Panc1 (cell line): ENCODE data around the gene HCN2. TPM values are rescaled to one million over a fixed set of nuclear protein-coding genes. Genes with fewer than 3 reads are reported as not detected.
"Not testable (repeated sequence)": the region's sequence is repeated elsewhere in the genome, so short reads cannot be mapped to it uniquely, and the experiment has no call there.

Experiments used
- ATAC-seq: fragments of 200-7000 bp; cut with Tn5 transposase; 2 replicates; pipeline ENCODE4 v1.9.1; 2020; ENCODE audit warnings: mild to moderate bottlenecking, moderate library complexity
- BruUV-seq: library from RNA; stranded (reverse); fragments of 400-500 nt; replicated peaks from 2 replicates; lab custom pipeline; 2021; lab: Mats Ljungman, UMichigan
- CTCF ChIA-PET: fragments of 300-600 bp; sonication (Branson Sonifier 250); formaldehyde crosslinking; loops from one replicate; lab custom pipeline; 2022; ENCODE audit warnings: antibody characterized with exemption; lab: Charles Lee
- POLR2A ChIA-PET: fragments of 300-600 bp; sonication (Branson Sonifier 250); formaldehyde crosslinking; loops from one replicate; lab custom pipeline; 2022; ENCODE audit warnings: antibody characterized with exemption; lab: Charles Lee
- DNase-seq: peaks from one replicate; pipeline ENCODE4 v3.0.0-alpha.2; 2010; ENCODE audit warnings: low read depth, low spot score
- H3K27ac ChIP-seq: 2 replicates; pipeline ENCODE4 v1.5.1; 2011; ENCODE audit warnings: mild to moderate bottlenecking, low read length, inconsistent platforms
- H3K27me3 ChIP-seq: fragments of 200-500 bp; sonication (Bioruptor generic); 2 replicates; pipeline ENCODE4 v1.6.0; 2014; ENCODE audit warnings: low read length, inconsistent platforms; ENCODE audit not compliant: control insufficient read depth, insufficient read depth
- H3K36me3 ChIP-seq: fragments of 200-500 bp; sonication (Bioruptor generic); 2 replicates; pipeline ENCODE4 v1.5.1; 2014; ENCODE audit warnings: inconsistent platforms, mild to moderate bottlenecking, low read length, moderate library complexity; ENCODE audit not compliant: control insufficient read depth, insufficient read depth
- H3K4me1 ChIP-seq: 2 replicates; pipeline ENCODE4 v1.5.1; 2011; ENCODE audit warnings: inconsistent platforms, mild to moderate bottlenecking, low read length, moderate library complexity; ENCODE audit not compliant: control insufficient read depth, insufficient read depth
- H3K4me3 ChIP-seq, 2 experiments: 2 replicates each; pipeline ENCODE4 v1.5.1; 2011 to 2012; ENCODE audit warnings: low read depth in 2 of 2, low read length in 2 of 2, mild to moderate bottlenecking in 2 of 2, inconsistent platforms in 1 of 2, moderate library complexity in 1 of 2
- H3K9me3 ChIP-seq: fragments of 200-500 bp; sonication (Bioruptor generic); 2 replicates; pipeline ENCODE4 v1.5.1; 2014; ENCODE audit warnings: low read depth, mild to moderate bottlenecking, inconsistent platforms, low read length, moderate library complexity; ENCODE audit not compliant: control insufficient read depth, insufficient read depth
- POLR2AphosphoS5 ChIP-seq: IDR thresholded peaks from 2 replicates; pipeline ENCODE4 v1.6.1; 2012; ENCODE audit warnings: mild to moderate bottlenecking, low read depth, low read length, moderate library complexity
- REST ChIP-seq, 2 experiments: IDR thresholded peaks; 2 replicates each; pipeline ENCODE4 v1.6.1; 2011 to 2012; ENCODE audit warnings: low read depth in 2 of 2, control low read depth in 1 of 2, low read length in 1 of 2, mild to moderate bottlenecking in 1 of 2, moderate library complexity in 1 of 2; ENCODE audit not compliant: insufficient read depth in 1 of 2
- SIN3A ChIP-seq: IDR thresholded peaks from 2 replicates; pipeline ENCODE4 v1.6.1; 2012; ENCODE audit warnings: low read depth, mild to moderate bottlenecking, low read length, moderate library complexity, borderline replicate concordance; ENCODE audit not compliant: insufficient read depth
- TCF7L2 ChIP-seq: IDR thresholded peaks from 2 replicates; pipeline ENCODE4 v1.6.1; 2011; ENCODE audit warnings: mild to moderate bottlenecking, low read depth, low read length, inconsistent platforms
- in situ Hi-C: cut with HindIII; loops from 2 replicates; pipeline ENCODE4 v1.10.0; 2016; ENCODE audit warnings: low sequenced_read_pairs, low pct_unique_long_range_greater_than_20kb
- intact Hi-C: fragments of 100-400 bp; cut with micrococcal nuclease; formaldehyde crosslinking; loops from one replicate; pipeline ENCODE4 v1.10.0; 2022; ENCODE audit not compliant: unreplicated experiment
- total RNA-seq: library from RNA; stranded (reverse); gene quantifications from one replicate; pipeline ENCODE4 v1.2.1, GENCODE V29; 2021; ENCODE audit not compliant: unreplicated experiment
- TF ChIP-seq, protein P1 (sequence below): fragments of 450-650 bp; IDR thresholded peaks from 2 replicates; pipeline ENCODE4 v1.5.1; 2017; ENCODE audit warnings: mild to moderate bottlenecking

HCN2 gene
- total RNA-seq, 1 experiment from 2014 or later, result 15.1 TPM

GRCh38 chr19:603779-604178, 14.1 kb downstream of the HCN2 start:
- intact Hi-C loops, in situ Hi-C loops, ATAC-seq, H3K36me3 ChIP-seq, H3K9me3 ChIP-seq, CTCF ChIA-PET, H3K4me3 ChIP-seq, H3K27ac ChIP-seq, H3K27me3 ChIP-seq, H3K4me1 ChIP-seq, BruUV-seq, POLR2A ChIA-PET, DNase-seq: not testable (repeated sequence)

DNA sequence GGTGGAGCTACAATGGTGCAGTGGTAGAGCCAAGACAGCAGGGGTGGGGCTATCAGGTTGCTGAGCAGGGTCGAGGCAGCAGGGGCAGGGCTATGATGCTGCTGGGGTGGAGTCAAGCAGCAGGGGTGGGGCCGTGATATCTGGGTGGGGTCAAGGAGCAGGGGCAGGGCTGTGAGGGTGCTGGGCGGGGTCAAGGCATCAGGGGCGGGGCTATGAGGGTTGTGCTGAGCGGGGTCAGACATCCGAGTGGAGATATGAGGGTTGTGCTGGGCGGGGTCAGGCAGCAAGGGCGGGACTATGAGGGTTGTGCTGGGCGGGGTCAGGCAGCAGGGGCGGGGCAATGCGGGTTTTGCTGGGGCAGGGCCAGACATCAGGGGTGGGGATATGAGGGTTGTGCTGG, 14.7 kb downstream of the HCN2 start:
- Histone ChIP-seq H3K4me3 (no peak overlapping the region), H3K27ac (no peak overlapping the region), H3K9me3 (no peaks in the 10 kb centered on the region), H3K36me3 (no peaks in the 10 kb centered on the region), H3K4me1 (peaks cover 8% of the 10 kb centered on the region; the same call in 1 of the 2 replicates), H3K27me3 (no peaks in the 10 kb centered on the region)
- CTCF ChIA-PET, result no interaction called here
- DNase-seq (no peak), ATAC-seq (no peak; the same call in 1 of the 2 replicates)
- in situ Hi-C loops (no loop called here), intact Hi-C loops (no loop called here)
- no peak for TF ChIP-seq POLR2AphosphoS5
- no peak for TF ChIP-seq REST (IDR thresholded peaks at IDR 0.05; ENCODE audit: insufficient read depth in 1 of 2, low read depth in 2 of 2, low read length in 1 of 2)
- TF ChIP-seq SIN3A, result no peak
- no peak for TF ChIP-seq TCF7L2
- TF ChIP-seq, protein P1, sequence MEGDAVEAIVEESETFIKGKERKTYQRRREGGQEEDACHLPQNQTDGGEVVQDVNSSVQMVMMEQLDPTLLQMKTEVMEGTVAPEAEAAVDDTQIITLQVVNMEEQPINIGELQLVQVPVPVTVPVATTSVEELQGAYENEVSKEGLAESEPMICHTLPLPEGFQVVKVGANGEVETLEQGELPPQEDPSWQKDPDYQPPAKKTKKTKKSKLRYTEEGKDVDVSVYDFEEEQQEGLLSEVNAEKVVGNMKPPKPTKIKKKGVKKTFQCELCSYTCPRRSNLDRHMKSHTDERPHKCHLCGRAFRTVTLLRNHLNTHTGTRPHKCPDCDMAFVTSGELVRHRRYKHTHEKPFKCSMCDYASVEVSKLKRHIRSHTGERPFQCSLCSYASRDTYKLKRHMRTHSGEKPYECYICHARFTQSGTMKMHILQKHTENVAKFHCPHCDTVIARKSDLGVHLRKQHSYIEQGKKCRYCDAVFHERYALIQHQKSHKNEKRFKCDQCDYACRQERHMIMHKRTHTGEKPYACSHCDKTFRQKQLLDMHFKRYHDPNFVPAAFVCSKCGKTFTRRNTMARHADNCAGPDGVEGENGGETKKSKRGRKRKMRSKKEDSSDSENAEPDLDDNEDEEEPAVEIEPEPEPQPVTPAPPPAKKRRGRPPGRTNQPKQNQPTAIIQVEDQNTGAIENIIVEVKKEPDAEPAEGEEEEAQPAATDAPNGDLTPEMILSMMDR, result no peak
- BruUV-seq, result no TSS peak
- POLR2A ChIA-PET, result no interaction called here

- BruUV-seq, H3K36me3 ChIP-seq, H3K27me3 ChIP-seq, H3K4me3 ChIP-seq, ATAC-seq, POLR2A ChIA-PET, in situ Hi-C loops, intact Hi-C loops, H3K27ac ChIP-seq, DNase-seq, CTCF ChIA-PET, H3K9me3 ChIP-seq: not testable (repeated sequence)
- H3K4me1 ChIP-seq, result peaks cover 17% of the 10 kb centered on the region; the same call in 1 of the 2 replicates
These were observed 15.6 kb downstream of the HCN2 start for GRCh38 chr19:605061-605971.
